Fibroblast of lung (primary cell): ENCODE results near the gene BMP8A. TPM values are rescaled to one million over a fixed set of nuclear protein-coding genes. Genes with fewer than 3 reads are reported as not detected.
A peak's percentile ranks its signal among the peaks of the same experiment; 100 is the strongest.
"Not testable (repeated sequence)": the region's sequence is repeated elsewhere in the genome, so short reads cannot be mapped to it uniquely, and the experiment has no call there.

ENCODE experiments used
- DNase-seq, 2 donors: peaks; one replicate each; pipeline versions ENCODE4 v3.0.0 to v3.0.0-alpha.2; 2010; ENCODE audit warnings: low read depth in 2 of 2
- H2AFZ ChIP-seq: 2 replicates; pipeline ENCODE4 v1.5.1; 2012; ENCODE audit warnings: low read length, control low read depth, inconsistent platforms
- H3K27ac ChIP-seq: 2 replicates; pipeline ENCODE4 v1.5.1; 2011; ENCODE audit warnings: low read length, control low read depth; ENCODE audit not compliant: insufficient read depth
- H3K27me3 ChIP-seq: 2 replicates; pipeline ENCODE4 v1.5.1; 2011; ENCODE audit warnings: mild to moderate bottlenecking, low read length; ENCODE audit not compliant: control insufficient read depth, insufficient read depth
- H3K36me3 ChIP-seq: 2 replicates; pipeline ENCODE4 v1.5.1; 2011; ENCODE audit warnings: low read length; ENCODE audit not compliant: control insufficient read depth, insufficient read depth
- H3K4me1 ChIP-seq: 2 replicates; pipeline ENCODE4 v1.5.1; 2011; ENCODE audit warnings: low read length; ENCODE audit not compliant: control insufficient read depth, insufficient read depth; ENCODE audit errors: extremely low read depth
- H3K4me2 ChIP-seq: 2 replicates; pipeline ENCODE4 v1.5.1; 2011; ENCODE audit warnings: low read length, control low read depth; ENCODE audit not compliant: insufficient read depth; ENCODE audit errors: extremely low read depth
- H3K4me3 ChIP-seq, 4 experiments: fragments of 200-600 bp in 1 of 4; sonication (generic) in 1 of 4; replicated peaks in 1 of 4; 2 replicates each; pipeline ENCODE4 v1.5.1; 2011 to 2016; ENCODE audit warnings: low read length in 4 of 4, low read depth in 3 of 4, mild to moderate bottlenecking in 3 of 4, control low read depth in 2 of 4, inconsistent platforms in 1 of 4, mixed read lengths in 1 of 4; ENCODE audit not compliant: insufficient read depth in 1 of 4; ENCODE audit errors: control extremely low read depth in 1 of 4
- H3K79me2 ChIP-seq: 2 replicates; pipeline ENCODE4 v1.5.1; 2012; ENCODE audit warnings: mild to moderate bottlenecking, low read length, inconsistent platforms; ENCODE audit not compliant: control insufficient read depth, insufficient read depth
- H3K9ac ChIP-seq: 2 replicates; pipeline ENCODE4 v1.5.1; 2011; ENCODE audit warnings: mild to moderate bottlenecking, low read length, control low read depth; ENCODE audit not compliant: insufficient read depth
- H3K9me3 ChIP-seq: 2 replicates; pipeline ENCODE4 v1.5.1; 2012; ENCODE audit warnings: low read depth, low read length; ENCODE audit not compliant: control insufficient read depth, insufficient read depth
- H4K20me1 ChIP-seq: 2 replicates; pipeline ENCODE4 v1.5.1; 2011; ENCODE audit warnings: low read length; ENCODE audit not compliant: control insufficient read depth, insufficient read depth; ENCODE audit errors: extremely low read depth
- CTCF ChIP-seq, 2 donors: IDR thresholded peaks in 1 of 2; conservative IDR thresholded peaks in 1 of 2; 1 replicate in 1 of 2; 2 replicates in 1 of 2; pipeline ENCODE4 v1.5.1; 2011 to 2012; ENCODE audit warnings: low read length in 2 of 2, control low read depth in 1 of 2, inconsistent platforms in 1 of 2, low read depth in 1 of 2, mild to moderate bottlenecking in 1 of 2
- EZH2 ChIP-seq: IDR thresholded peaks from 2 replicates; pipeline ENCODE4 v1.5.1; 2012; ENCODE audit warnings: low read length, control low read depth, mild to moderate bottlenecking; ENCODE audit errors: missing control alignments
- polyA plus RNA-seq, 2 donors: library from polyadenylated mRNA; depleted of rRNA in 1 of 2; stranded (reverse) in 1 of 2; unstranded in 1 of 2; fragments of >200 nt; gene quantifications; 2 replicates each; pipeline ENCODE4 v1.2.1, GENCODE V29; 2011 to 2012; ENCODE audit warnings: missing spikeins in 1 of 2
- total RNA-seq: library from RNA; depleted of rRNA; stranded (reverse); fragments of >200 nt; gene quantifications from 2 replicates; pipeline ENCODE4 v1.2.1, GENCODE V29; 2014

The BMP8A gene
- total and polyA plus RNA-seq, 2 donors (not counting 1 experiment from before 2014, with no cell fraction given), result 0.33 to 0.41 TPM

- DNase-seq, H3K9ac ChIP-seq, H3K79me2 ChIP-seq, H3K4me1 ChIP-seq, H3K9me3 ChIP-seq, H3K4me2 ChIP-seq, H4K20me1 ChIP-seq, H2AFZ ChIP-seq, H3K27ac ChIP-seq, H3K36me3 ChIP-seq, H3K4me3 ChIP-seq: not testable (repeated sequence)
- TF ChIP-seq EZH2, result peak; percentile 37
- H3K27me3 ChIP-seq, result peaks cover 14% of the 10 kb centered on the region
These were observed 944 bp downstream of the BMP8A start for GRCh38 chr1:39492118-39493042.

- not testable (repeated sequence) for H3K4me2 ChIP-seq, H2AFZ ChIP-seq, H3K27ac ChIP-seq, H4K20me1 ChIP-seq, H3K9me3 ChIP-seq, H3K36me3 ChIP-seq, H3K79me2 ChIP-seq, H3K9ac ChIP-seq, DNase-seq, H3K4me1 ChIP-seq, H3K4me3 ChIP-seq
- H3K27me3 ChIP-seq, result peaks cover 14% of the 10 kb centered on the region
These were observed 1.8 kb downstream of the BMP8A start for GRCh38 chr1:39493043-39493810.

GRCh38 chr1:39494671-39495410, 3.4 kb downstream of the BMP8A start:
- Histone ChIP-seq H3K4me1 (peaks cover under 1% of the 10 kb centered on the region), H2AFZ (no peak overlapping the region), H3K4me3 (no peak overlapping the region), H3K79me2 (no peaks in the 10 kb centered on the region), H3K4me2 (no peak overlapping the region), H4K20me1 (no peaks in the 10 kb centered on the region), H3K27me3 (peaks cover 14% of the 10 kb centered on the region), H3K36me3 (no peaks in the 10 kb centered on the region), H3K27ac (no peak overlapping the region), H3K9me3 (no peaks in the 10 kb centered on the region), H3K9ac (no peak overlapping the region)
- no peak for DNase-seq
- TF ChIP-seq CTCF (conservative IDR thresholded peaks at IDR 0.05 in 1 of 2, IDR thresholded peaks at IDR 0.05 in 1 of 2; ENCODE audit: low read depth in 1 of 2, low read length in 2 of 2), result no peak
- TF ChIP-seq EZH2, result no peak

- not testable (repeated sequence) for H3K79me2 ChIP-seq, H4K20me1 ChIP-seq, DNase-seq, H3K9me3 ChIP-seq, H3K4me3 ChIP-seq, H3K27ac ChIP-seq, H3K4me2 ChIP-seq, H3K4me1 ChIP-seq, H3K9ac ChIP-seq, H2AFZ ChIP-seq, H3K36me3 ChIP-seq
- H3K27me3 ChIP-seq, result peaks cover 13% of the 10 kb centered on the region
These were observed 5.1 kb downstream of the BMP8A start for GRCh38 chr1:39496520-39496919.
